ENCODE data around the gene ATXN1L.

GRCh38 chr16:71867939-71868338, 22.2 kb downstream of the ATXN1L start:
- TF ChIP-seq POLR2A (IDR thresholded peaks at IDR 0.05) (no peak), CTCF (IDR thresholded peaks at IDR 0.05) (no peak)
